Liver (tissue), 9 donors: ENCODE measurements around the gene BEGAIN. TPM values are rescaled to one million over a fixed set of nuclear protein-coding genes. Genes with fewer than 3 reads are reported as not detected.

Source experiments
- DNase-seq: peaks from one replicate; pipeline ENCODE4 v3.0.0-alpha.2; 2017; ENCODE audit warnings: low spot score
- H3K27ac ChIP-seq, 2 donors: one replicate each; pipeline ENCODE4 v1.7.0; 2013; ENCODE audit warnings: inconsistent platforms in 2 of 2, low read length in 2 of 2, control low read depth in 1 of 2, low read depth in 1 of 2, mild to moderate bottlenecking in 1 of 2
- H3K27me3 ChIP-seq, 4 donors: one replicate each; pipeline versions ENCODE4 v1.6.1 to v1.7.0; 2013; ENCODE audit warnings: low read length in 3 of 4, inconsistent platforms in 1 of 4, mild to moderate bottlenecking in 1 of 4, moderate library complexity in 1 of 4; ENCODE audit not compliant: control insufficient read depth in 4 of 4, insufficient read depth in 4 of 4
- H3K36me3 ChIP-seq, 4 donors: one replicate each; pipeline versions ENCODE4 v1.6.1 to v1.7.0; 2013; ENCODE audit warnings: low read length in 3 of 4, mild to moderate bottlenecking in 3 of 4, low read depth in 1 of 4, moderate library complexity in 1 of 4; ENCODE audit not compliant: control insufficient read depth in 4 of 4, insufficient read depth in 3 of 4
- H3K4me1 ChIP-seq, 4 donors: one replicate each; pipeline versions ENCODE4 v1.6.1 to v1.7.0; 2013; ENCODE audit warnings: low read length in 3 of 4, mild to moderate bottlenecking in 3 of 4, moderate library complexity in 1 of 4; ENCODE audit not compliant: control insufficient read depth in 4 of 4, insufficient read depth in 4 of 4
- H3K4me3 ChIP-seq, 3 donors: one replicate each; pipeline versions ENCODE4 v1.6.1 to v1.7.0; 2013; ENCODE audit warnings: low read length in 3 of 3, control low read depth in 1 of 3, low read depth in 1 of 3, mild to moderate bottlenecking in 1 of 3
- H3K9ac ChIP-seq, 2 donors: one replicate each; pipeline ENCODE4 v1.7.0; 2013; ENCODE audit warnings: low read length in 2 of 2, mild to moderate bottlenecking in 2 of 2, moderate library complexity in 2 of 2, control low read depth in 1 of 2, low read depth in 1 of 2
- H3K9me3 ChIP-seq, 4 donors: one replicate each; pipeline versions ENCODE4 v1.6.1 to v1.7.0; 2013; ENCODE audit warnings: low read length in 3 of 4; ENCODE audit not compliant: control insufficient read depth in 4 of 4
- EGR1 ChIP-seq, 2 donors: IDR thresholded peaks; 2 replicates each; pipeline ENCODE4 v1.6.1; 2016 to 2018; ENCODE audit warnings: antibody characterized with exemption in 2 of 2, low read depth in 2 of 2
- FOXA1 ChIP-seq: IDR thresholded peaks from 2 replicates; pipeline ENCODE4 v1.6.1; 2016; ENCODE audit warnings: antibody characterized with exemption
- FOXA2 ChIP-seq: IDR thresholded peaks from 2 replicates; pipeline ENCODE4 v1.6.1; 2016; ENCODE audit warnings: antibody characterized with exemption
- HNF4A ChIP-seq, 2 donors: conservative IDR thresholded peaks; 2 replicates each; pipeline ENCODE4 v1.6.1; 2016; ENCODE audit warnings: antibody characterized with exemption in 2 of 2, mild to moderate bottlenecking in 2 of 2
- HNF4G ChIP-seq: IDR thresholded peaks from 2 replicates; pipeline ENCODE4 v1.6.1; 2016; ENCODE audit warnings: antibody characterized with exemption
- JUND ChIP-seq, 2 donors: IDR thresholded peaks; 2 replicates each; pipeline ENCODE4 v1.6.1; 2016; ENCODE audit warnings: antibody characterized with exemption in 2 of 2
- NR2F2 ChIP-seq: IDR thresholded peaks from 2 replicates; pipeline ENCODE4 v1.6.1; 2016; ENCODE audit warnings: antibody characterized with exemption
- RAD21 ChIP-seq, 2 donors: IDR thresholded peaks; 2 replicates each; pipeline ENCODE4 v1.6.1; 2016; ENCODE audit warnings: antibody characterized with exemption in 2 of 2, mild to moderate bottlenecking in 2 of 2
- RXRA ChIP-seq, 2 donors: IDR thresholded peaks; 2 replicates each; pipeline ENCODE4 v1.6.1; 2017 to 2018; ENCODE audit warnings: antibody characterized with exemption in 2 of 2, mild to moderate bottlenecking in 1 of 2
- SP1 ChIP-seq: IDR thresholded peaks from 2 replicates; pipeline ENCODE4 v1.6.1; 2018; ENCODE audit warnings: antibody characterized with exemption, mild to moderate bottlenecking
- TAF1 ChIP-seq: conservative IDR thresholded peaks from 2 replicates; pipeline ENCODE4 v1.6.1; 2016; ENCODE audit warnings: antibody characterized with exemption, mild to moderate bottlenecking
- YY1 ChIP-seq: IDR thresholded peaks from 2 replicates; pipeline ENCODE4 v1.6.1; 2016; ENCODE audit warnings: antibody characterized with exemption, mild to moderate bottlenecking
- WGBS: extraction: QIAGEN DNeasy Blood & Tissue Kit; methylation state at CpG from one replicate; pipeline ENCODE4 v1.1.7; 2013; 5-methylcytosine and 5-hydroxymethylcytosine counted together
- polyA plus RNA-seq, 2 donors: library from polyadenylated mRNA; stranded (reverse) in 1 of 2; unstranded in 1 of 2; fragments of 200-250 nt in 1 of 2; fragments of >200 nt in 1 of 2; fragmentation: Nextera tagmentation in 1 of 2; extraction: Ambion mirVana in 1 of 2; gene quantifications; one replicate each; pipeline versions ENCODE4 v1.2.1 to v1.2.3, GENCODE V29; 2013 to 2015
- total RNA-seq, 2 donors: library from RNA; depleted of rRNA; stranded (reverse); fragments of >200 nt; gene quantifications; one replicate each; pipeline ENCODE4 v1.2.3, GENCODE V29; 2014
- TF ChIP-seq, protein P1 (sequence below): fragments of 150-350 bp; IDR thresholded peaks from 2 replicates; pipeline ENCODE4 v1.5.1; 2017; ENCODE audit warnings: improper control_type of control experiment, low read depth, low read length; ENCODE audit not compliant: missing input control
- TF ChIP-seq, protein P2 (sequence below): IDR thresholded peaks from 2 replicates; pipeline ENCODE4 v1.6.1; 2016; ENCODE audit warnings: antibody characterized with exemption
- TF ChIP-seq, protein P3 (sequence below): IDR thresholded peaks from 2 replicates; pipeline ENCODE4 v1.6.1; 2016; ENCODE audit warnings: antibody characterized with exemption, mild to moderate bottlenecking
- TF ChIP-seq, protein P4 (sequence below): IDR thresholded peaks from 2 replicates; pipeline ENCODE4 v1.6.1; 2016; ENCODE audit warnings: antibody characterized with exemption
- TF ChIP-seq, protein P5 (sequence below): IDR thresholded peaks from 2 replicates; pipeline ENCODE4 v1.6.1; 2016; ENCODE audit warnings: antibody characterized with exemption
- donor health status: healthy.
- donor health status: healthy.
- donor health status: healthy.
- donor health status: healthy.
- donor health status: healthy.

Gene BEGAIN
- total and polyA plus RNA-seq, 4 donors: 0.11 to 1.9 (median 0.29) TPM

DNA sequence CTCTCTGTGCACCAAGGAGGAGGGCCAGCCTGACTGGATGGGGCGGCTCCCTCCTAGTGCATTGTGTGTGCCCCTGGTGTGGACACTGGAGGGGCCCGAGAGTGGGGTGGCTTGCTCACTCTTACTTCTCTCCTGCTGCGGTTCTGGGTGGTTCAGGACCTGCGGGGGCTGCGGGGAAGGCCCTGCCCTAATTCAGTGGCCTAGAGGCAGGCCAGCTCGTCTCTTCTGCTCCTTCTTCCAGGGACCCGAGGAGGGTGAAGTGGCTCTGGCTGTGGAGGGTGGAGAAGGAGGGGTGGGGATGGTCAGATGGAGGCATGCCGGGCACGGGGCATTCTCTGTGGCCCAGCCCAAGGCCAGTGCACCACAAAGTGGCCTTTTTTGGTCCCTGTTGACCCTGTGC is 87.1 kb downstream of the BEGAIN start:
- Histone ChIP-seq H3K27ac (no peak overlapping the region), H3K4me1 (no peaks in the 10 kb centered on the region), H3K27me3 (no peaks in the 10 kb centered on the region), H3K36me3 (no peaks in the 10 kb centered on the region), H3K9me3 (peaks cover 0 to 1% (median 0%) of the 10 kb centered on the region in 4 donors), H3K4me3 (no peak overlapping the region), H3K9ac (no peak overlapping the region)
- WGBS: 85% methylated on average over 9 of the region's 9 CpGs
- TF ChIP-seq RAD21 (IDR thresholded peaks at IDR 0.05) (no peak), HNF4G (no peak), NR2F2 (no peak), RXRA (IDR thresholded peaks at IDR 0.05) (no peak), SP1 (no peak), FOXA1 (no peak), TAF1 (no peak), JUND (IDR thresholded peaks at IDR 0.05) (no peak), EGR1 (IDR thresholded peaks at IDR 0.05; ENCODE audit: low read depth in 2 of 2) (no peak), YY1 (no peak), HNF4A (conservative IDR thresholded peaks at IDR 0.05) (no peak), FOXA2 (no peak)
- TF ChIP-seq, protein P1, sequence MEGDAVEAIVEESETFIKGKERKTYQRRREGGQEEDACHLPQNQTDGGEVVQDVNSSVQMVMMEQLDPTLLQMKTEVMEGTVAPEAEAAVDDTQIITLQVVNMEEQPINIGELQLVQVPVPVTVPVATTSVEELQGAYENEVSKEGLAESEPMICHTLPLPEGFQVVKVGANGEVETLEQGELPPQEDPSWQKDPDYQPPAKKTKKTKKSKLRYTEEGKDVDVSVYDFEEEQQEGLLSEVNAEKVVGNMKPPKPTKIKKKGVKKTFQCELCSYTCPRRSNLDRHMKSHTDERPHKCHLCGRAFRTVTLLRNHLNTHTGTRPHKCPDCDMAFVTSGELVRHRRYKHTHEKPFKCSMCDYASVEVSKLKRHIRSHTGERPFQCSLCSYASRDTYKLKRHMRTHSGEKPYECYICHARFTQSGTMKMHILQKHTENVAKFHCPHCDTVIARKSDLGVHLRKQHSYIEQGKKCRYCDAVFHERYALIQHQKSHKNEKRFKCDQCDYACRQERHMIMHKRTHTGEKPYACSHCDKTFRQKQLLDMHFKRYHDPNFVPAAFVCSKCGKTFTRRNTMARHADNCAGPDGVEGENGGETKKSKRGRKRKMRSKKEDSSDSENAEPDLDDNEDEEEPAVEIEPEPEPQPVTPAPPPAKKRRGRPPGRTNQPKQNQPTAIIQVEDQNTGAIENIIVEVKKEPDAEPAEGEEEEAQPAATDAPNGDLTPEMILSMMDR: no peak
- TF ChIP-seq, protein P2, sequence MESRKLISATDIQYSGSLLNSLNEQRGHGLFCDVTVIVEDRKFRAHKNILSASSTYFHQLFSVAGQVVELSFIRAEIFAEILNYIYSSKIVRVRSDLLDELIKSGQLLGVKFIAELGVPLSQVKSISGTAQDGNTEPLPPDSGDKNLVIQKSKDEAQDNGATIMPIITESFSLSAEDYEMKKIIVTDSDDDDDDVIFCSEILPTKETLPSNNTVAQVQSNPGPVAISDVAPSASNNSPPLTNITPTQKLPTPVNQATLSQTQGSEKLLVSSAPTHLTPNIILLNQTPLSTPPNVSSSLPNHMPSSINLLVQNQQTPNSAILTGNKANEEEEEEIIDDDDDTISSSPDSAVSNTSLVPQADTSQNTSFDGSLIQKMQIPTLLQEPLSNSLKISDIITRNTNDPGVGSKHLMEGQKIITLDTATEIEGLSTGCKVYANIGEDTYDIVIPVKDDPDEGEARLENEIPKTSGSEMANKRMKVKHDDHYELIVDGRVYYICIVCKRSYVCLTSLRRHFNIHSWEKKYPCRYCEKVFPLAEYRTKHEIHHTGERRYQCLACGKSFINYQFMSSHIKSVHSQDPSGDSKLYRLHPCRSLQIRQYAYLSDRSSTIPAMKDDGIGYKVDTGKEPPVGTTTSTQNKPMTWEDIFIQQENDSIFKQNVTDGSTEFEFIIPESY: no peak
- TF ChIP-seq, protein P3, sequence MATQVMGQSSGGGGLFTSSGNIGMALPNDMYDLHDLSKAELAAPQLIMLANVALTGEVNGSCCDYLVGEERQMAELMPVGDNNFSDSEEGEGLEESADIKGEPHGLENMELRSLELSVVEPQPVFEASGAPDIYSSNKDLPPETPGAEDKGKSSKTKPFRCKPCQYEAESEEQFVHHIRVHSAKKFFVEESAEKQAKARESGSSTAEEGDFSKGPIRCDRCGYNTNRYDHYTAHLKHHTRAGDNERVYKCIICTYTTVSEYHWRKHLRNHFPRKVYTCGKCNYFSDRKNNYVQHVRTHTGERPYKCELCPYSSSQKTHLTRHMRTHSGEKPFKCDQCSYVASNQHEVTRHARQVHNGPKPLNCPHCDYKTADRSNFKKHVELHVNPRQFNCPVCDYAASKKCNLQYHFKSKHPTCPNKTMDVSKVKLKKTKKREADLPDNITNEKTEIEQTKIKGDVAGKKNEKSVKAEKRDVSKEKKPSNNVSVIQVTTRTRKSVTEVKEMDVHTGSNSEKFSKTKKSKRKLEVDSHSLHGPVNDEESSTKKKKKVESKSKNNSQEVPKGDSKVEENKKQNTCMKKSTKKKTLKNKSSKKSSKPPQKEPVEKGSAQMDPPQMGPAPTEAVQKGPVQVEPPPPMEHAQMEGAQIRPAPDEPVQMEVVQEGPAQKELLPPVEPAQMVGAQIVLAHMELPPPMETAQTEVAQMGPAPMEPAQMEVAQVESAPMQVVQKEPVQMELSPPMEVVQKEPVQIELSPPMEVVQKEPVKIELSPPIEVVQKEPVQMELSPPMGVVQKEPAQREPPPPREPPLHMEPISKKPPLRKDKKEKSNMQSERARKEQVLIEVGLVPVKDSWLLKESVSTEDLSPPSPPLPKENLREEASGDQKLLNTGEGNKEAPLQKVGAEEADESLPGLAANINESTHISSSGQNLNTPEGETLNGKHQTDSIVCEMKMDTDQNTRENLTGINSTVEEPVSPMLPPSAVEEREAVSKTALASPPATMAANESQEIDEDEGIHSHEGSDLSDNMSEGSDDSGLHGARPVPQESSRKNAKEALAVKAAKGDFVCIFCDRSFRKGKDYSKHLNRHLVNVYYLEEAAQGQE: no peak
- TF ChIP-seq, protein P4, sequence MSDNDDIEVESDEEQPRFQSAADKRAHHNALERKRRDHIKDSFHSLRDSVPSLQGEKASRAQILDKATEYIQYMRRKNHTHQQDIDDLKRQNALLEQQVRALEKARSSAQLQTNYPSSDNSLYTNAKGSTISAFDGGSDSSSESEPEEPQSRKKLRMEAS: no peak
- TF ChIP-seq, protein P5, sequence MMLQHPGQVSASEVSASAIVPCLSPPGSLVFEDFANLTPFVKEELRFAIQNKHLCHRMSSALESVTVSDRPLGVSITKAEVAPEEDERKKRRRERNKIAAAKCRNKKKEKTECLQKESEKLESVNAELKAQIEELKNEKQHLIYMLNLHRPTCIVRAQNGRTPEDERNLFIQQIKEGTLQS: no peak
- DNase-seq: no peak

DNA sequence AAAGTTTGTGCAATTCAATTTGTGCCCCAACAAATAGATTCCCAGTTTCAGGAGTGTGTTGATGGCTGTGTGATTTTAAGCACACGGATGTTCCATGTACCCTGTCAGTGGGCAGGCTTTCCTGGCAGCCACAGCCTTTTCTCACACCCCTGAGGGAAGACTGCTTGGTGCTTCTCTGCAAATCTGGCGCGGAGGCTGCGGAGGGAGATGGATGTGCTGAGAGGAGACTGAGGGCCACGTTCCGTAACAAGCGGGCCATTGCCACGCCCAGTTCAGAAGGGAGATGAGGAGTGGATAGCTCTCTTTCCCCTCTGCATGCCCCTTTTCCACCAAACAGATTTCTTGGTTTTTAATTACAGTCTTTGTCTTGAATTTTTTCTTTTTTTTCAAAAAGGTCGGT is 89.1 kb downstream of the BEGAIN start:
- Histone ChIP-seq H3K4me1 (no peaks in the 10 kb centered on the region), H3K27me3 (no peaks in the 10 kb centered on the region), H3K9me3 (no peaks in the 10 kb centered on the region), H3K4me3 (no peak overlapping the region), H3K9ac (no peak overlapping the region), H3K36me3 (no peaks in the 10 kb centered on the region), H3K27ac (no peak overlapping the region)
- WGBS: 97% methylated on average over 9 of the region's 9 CpGs
- TF ChIP-seq, protein P4: no peak
- TF ChIP-seq HNF4G (no peak), FOXA2 (no peak), EGR1 (IDR thresholded peaks at IDR 0.05; ENCODE audit: low read depth in 2 of 2) (no peak), RXRA (IDR thresholded peaks at IDR 0.05) (no peak), HNF4A (conservative IDR thresholded peaks at IDR 0.05) (no peak), SP1 (no peak)
- TF ChIP-seq, protein P2: no peak
- no peak for DNase-seq
